HK-2 (cell line): ENCODE measurements around the gene RECQL5.
"Not testable (repeated sequence)": the region's sequence is repeated elsewhere in the genome, so short reads cannot be mapped to it uniquely, and the experiment has no call there.

Experiments used
- DNase-seq: peaks from one replicate; pipeline ENCODE4 v3.0.0-alpha.2; 2018; ENCODE audit not compliant: unreplicated experiment

The RECQL5 gene

GRCh38 chr17:75592348-75593020, 74.5 kb downstream of the RECQL5 start:
- DNase-seq, result no peak

- no peak for DNase-seq
Measured at GRCh38 chr17:75591722-75592302, 75.1 kb downstream of the RECQL5 start.

GRCh38 chr17:75590849-75591721, 75.9 kb downstream of the RECQL5 start:
- no peak for DNase-seq

GRCh38 chr17:75590314-75590761, 76.6 kb downstream of the RECQL5 start:
- no peak for DNase-seq

GRCh38 chr17:75589919-75590303, 77.0 kb downstream of the RECQL5 start:
- no peak for DNase-seq

- DNase-seq, result peak; percentile 92
Measured at GRCh38 chr17:75589012-75589918, 77.7 kb downstream of the RECQL5 start.

- DNase-seq, result no peak
Measured at GRCh38 chr17:75588596-75589011, 78.3 kb downstream of the RECQL5 start.

GRCh38 chr17:75587675-75588595, 79.0 kb downstream of the RECQL5 start, which contains the start of gene MYO15B:
TSS of gene MYO15B (plus strand) at chr17:75587800. CDS start at chr17:75588058, 258 bp downstream.
- no peak for DNase-seq

- no peak for DNase-seq
Measured at GRCh38 chr17:75584849-75585175, 82.1 kb downstream of the RECQL5 start.

- not testable (repeated sequence) for DNase-seq
Measured at GRCh38 chr17:75583197-75583596, 83.8 kb downstream of the RECQL5 start.

GRCh38 chr17:75581121-75581725, 85.7 kb downstream of the RECQL5 start:
- DNase-seq, result not testable (repeated sequence)
